Loucy (cell line): ENCODE measurements around the gene KIF13A.
"Not testable (repeated sequence)": the region's sequence is repeated elsewhere in the genome, so short reads cannot be mapped to it uniquely, and the experiment has no call there.

Source experiments
- H2AFZ ChIP-seq: fragments of 200-600 bp; sonication (generic); 2 replicates; pipeline ENCODE4 v1.6.0; 2016; ENCODE audit warnings: antibody characterized with exemption, mild to moderate bottlenecking, low read length, moderate library complexity
- H3F3A ChIP-seq: fragments of 200-600 bp; 2 replicates; pipeline ENCODE4 v1.6.0; 2016; ENCODE audit warnings: antibody characterized with exemption, low read depth, mild to moderate bottlenecking
- H3K27me3 ChIP-seq: fragments of 200-600 bp; sonication (generic); 2 replicates; pipeline ENCODE4 v1.6.1; 2014; ENCODE audit warnings: low read length, mild to moderate bottlenecking; ENCODE audit not compliant: insufficient read depth, poor library complexity, severe bottlenecking
- H3K36me3 ChIP-seq: fragments of 200-600 bp; sonication (generic); 2 replicates; pipeline ENCODE4 v1.6.1; 2016; ENCODE audit warnings: low read length; ENCODE audit not compliant: insufficient read depth
- H3K4me1 ChIP-seq: fragments of 200-600 bp; sonication (generic); 2 replicates; pipeline ENCODE4 v1.5.1; 2014; ENCODE audit warnings: low read length, mild to moderate bottlenecking; ENCODE audit not compliant: insufficient read depth, poor library complexity, severe bottlenecking
- H3K4me2 ChIP-seq: fragments of 200-600 bp; sonication (generic); 2 replicates; pipeline ENCODE4 v1.6.0; 2014; ENCODE audit warnings: antibody characterized with exemption, low read length, low read depth, mild to moderate bottlenecking; ENCODE audit not compliant: poor library complexity, severe bottlenecking
- H3K4me3 ChIP-seq: fragments of 200-600 bp; sonication (generic); 2 replicates; pipeline ENCODE4 v1.5.1; 2014; ENCODE audit warnings: low read length, mild to moderate bottlenecking, mixed read lengths; ENCODE audit not compliant: poor library complexity, severe bottlenecking
- H3K79me2 ChIP-seq: fragments of 200-600 bp; sonication (generic); 2 replicates; pipeline ENCODE4 v1.6.1; 2014; ENCODE audit warnings: low read length; ENCODE audit not compliant: insufficient read depth
- H3K9ac ChIP-seq: fragments of 200-600 bp; sonication (generic); 2 replicates; pipeline ENCODE4 v1.6.0; 2014; ENCODE audit warnings: mild to moderate bottlenecking, low read depth, low read length, moderate library complexity; ENCODE audit not compliant: poor library complexity, severe bottlenecking
- H3K9me2 ChIP-seq: fragments of 200-600 bp; sonication (generic); replicated peaks from 2 replicates; pipeline ENCODE4 v1.6.1; 2016; ENCODE audit warnings: low read depth, low read length, mixed read lengths
- H3K9me3 ChIP-seq: fragments of 200-600 bp; sonication (generic); 2 replicates; pipeline ENCODE4 v1.6.1; 2014; ENCODE audit warnings: mild to moderate bottlenecking, antibody characterized with exemption, low read length, low read depth; ENCODE audit not compliant: insufficient read depth
- H4K20me1 ChIP-seq: fragments of 200-600 bp; sonication (generic); 2 replicates; pipeline ENCODE4 v1.6.0; 2014; ENCODE audit warnings: antibody characterized with exemption, low read length, mild to moderate bottlenecking; ENCODE audit not compliant: insufficient read depth, poor library complexity, severe bottlenecking
- EZH2phosphoT487 ChIP-seq: fragments of 200-600 bp; IDR thresholded peaks from 2 replicates; pipeline ENCODE4 v1.6.1; 2018; ENCODE audit warnings: antibody characterized with exemption, mild to moderate bottlenecking, moderate library complexity, borderline replicate concordance
- TF ChIP-seq, protein P1 (sequence below): fragments of 200-600 bp; sonication (generic); conservative IDR thresholded peaks from 2 replicates; pipeline ENCODE4 v1.5.1; 2014; ENCODE audit warnings: mild to moderate bottlenecking, antibody characterized with exemption, low read length

The KIF13A gene

DNA sequence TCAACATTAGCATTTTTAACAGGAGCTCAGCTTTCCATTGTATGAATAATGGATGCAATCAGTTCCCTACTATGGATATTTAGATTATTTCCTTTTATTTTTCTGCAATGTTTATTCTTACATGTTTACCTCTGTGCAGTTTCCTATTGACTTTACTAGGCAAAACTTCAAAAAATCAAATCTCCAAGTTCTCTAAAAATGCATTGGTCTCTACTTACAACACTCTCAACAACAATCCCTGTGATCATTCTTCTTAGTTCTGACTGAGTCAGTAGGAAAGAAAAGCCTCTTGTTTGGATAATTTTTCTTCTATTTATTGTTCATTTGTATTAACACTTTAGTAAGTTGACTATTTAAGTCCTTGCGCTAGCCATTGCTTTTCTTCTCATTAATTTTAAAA, 126.1 kb downstream of the KIF13A start:
- no peaks in the 10 kb centered on the region for H3K4me1 ChIP-seq
- H4K20me1 ChIP-seq, result no peaks in the 10 kb centered on the region
- H3K79me2 ChIP-seq, result no peaks in the 10 kb centered on the region
- H3K36me3 ChIP-seq, result no peaks in the 10 kb centered on the region
- no peak overlapping the region for H3K9ac ChIP-seq
- no peaks in the 10 kb centered on the region for H3K9me2 ChIP-seq
- H3K27me3 ChIP-seq, result no peaks in the 10 kb centered on the region
- no peak overlapping the region for H3K4me2 ChIP-seq
- H3F3A ChIP-seq, result no peaks in the 10 kb centered on the region
- H3K9me3 ChIP-seq, result no peaks in the 10 kb centered on the region
- TF ChIP-seq EZH2phosphoT487, result no peak
- TF ChIP-seq, protein P1, sequence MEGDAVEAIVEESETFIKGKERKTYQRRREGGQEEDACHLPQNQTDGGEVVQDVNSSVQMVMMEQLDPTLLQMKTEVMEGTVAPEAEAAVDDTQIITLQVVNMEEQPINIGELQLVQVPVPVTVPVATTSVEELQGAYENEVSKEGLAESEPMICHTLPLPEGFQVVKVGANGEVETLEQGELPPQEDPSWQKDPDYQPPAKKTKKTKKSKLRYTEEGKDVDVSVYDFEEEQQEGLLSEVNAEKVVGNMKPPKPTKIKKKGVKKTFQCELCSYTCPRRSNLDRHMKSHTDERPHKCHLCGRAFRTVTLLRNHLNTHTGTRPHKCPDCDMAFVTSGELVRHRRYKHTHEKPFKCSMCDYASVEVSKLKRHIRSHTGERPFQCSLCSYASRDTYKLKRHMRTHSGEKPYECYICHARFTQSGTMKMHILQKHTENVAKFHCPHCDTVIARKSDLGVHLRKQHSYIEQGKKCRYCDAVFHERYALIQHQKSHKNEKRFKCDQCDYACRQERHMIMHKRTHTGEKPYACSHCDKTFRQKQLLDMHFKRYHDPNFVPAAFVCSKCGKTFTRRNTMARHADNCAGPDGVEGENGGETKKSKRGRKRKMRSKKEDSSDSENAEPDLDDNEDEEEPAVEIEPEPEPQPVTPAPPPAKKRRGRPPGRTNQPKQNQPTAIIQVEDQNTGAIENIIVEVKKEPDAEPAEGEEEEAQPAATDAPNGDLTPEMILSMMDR, result no peak
- H3K4me3 ChIP-seq, result no peak overlapping the region
- no peak overlapping the region for H2AFZ ChIP-seq

DNA sequence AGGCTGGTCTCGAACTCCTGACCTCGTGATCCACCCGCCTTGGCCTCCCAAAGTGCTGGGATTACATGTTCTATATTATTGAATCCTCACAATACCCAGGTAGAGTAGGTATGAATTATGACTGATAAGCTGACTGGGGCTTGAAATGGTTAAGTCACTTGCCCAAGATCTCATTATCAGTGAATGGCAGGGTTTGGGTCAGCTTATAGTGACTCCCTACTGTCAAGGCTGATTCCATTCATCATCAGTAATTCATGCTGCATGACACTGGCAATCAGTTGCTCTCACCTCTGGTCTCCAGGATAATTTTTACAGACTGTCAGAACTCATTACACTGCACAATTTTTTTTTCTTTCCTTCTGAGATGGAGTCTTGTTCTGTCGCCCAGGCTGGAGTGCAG, 127.6 kb downstream of the KIF13A start:
- Histone ChIP-seq H3K4me2 (no peak overlapping the region), H3K27me3 (no peaks in the 10 kb centered on the region), H3K4me1 (no peaks in the 10 kb centered on the region), H3K36me3 (no peaks in the 10 kb centered on the region), H3K9me3 (no peaks in the 10 kb centered on the region), H3K9ac (no peak overlapping the region), H4K20me1 (no peaks in the 10 kb centered on the region), H3K79me2 (no peaks in the 10 kb centered on the region), H2AFZ (no peak overlapping the region), H3K4me3 (no peak overlapping the region), H3K9me2 (no peaks in the 10 kb centered on the region), H3F3A (no peaks in the 10 kb centered on the region)
- no peak for TF ChIP-seq EZH2phosphoT487
- TF ChIP-seq, protein P1, result no peak

DNA sequence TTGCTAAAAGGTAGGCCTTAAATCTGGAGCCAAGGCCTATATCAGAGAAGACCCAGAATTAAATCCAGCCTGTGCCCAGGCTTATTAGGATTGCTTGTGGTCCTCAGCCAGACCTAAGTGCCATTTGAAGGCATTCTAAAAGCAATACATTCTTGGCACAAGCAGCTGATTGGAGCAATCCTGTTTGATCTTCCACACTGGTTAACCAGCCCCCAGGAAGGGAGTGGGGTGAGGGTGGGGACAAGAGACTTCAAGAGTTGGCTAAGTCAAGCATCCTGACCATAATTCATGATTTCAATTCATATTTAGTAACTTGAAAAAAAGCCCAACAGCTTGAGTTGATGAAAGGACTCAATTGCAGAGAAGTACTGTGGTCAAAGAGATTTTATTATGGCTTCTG, 128.9 kb downstream of the KIF13A start:
- Histone ChIP-seq H3K27me3 (no peaks in the 10 kb centered on the region), H3K9me3 (no peaks in the 10 kb centered on the region), H3K9me2 (no peaks in the 10 kb centered on the region), H4K20me1 (no peaks in the 10 kb centered on the region), H3K4me3 (no peak overlapping the region), H3K4me2 (no peak overlapping the region), H3F3A (no peaks in the 10 kb centered on the region), H3K9ac (no peak overlapping the region), H3K4me1 (no peaks in the 10 kb centered on the region), H2AFZ (no peak overlapping the region), H3K79me2 (no peaks in the 10 kb centered on the region), H3K36me3 (no peaks in the 10 kb centered on the region)
- TF ChIP-seq EZH2phosphoT487, result no peak
- TF ChIP-seq, protein P1, result no peak

DNA sequence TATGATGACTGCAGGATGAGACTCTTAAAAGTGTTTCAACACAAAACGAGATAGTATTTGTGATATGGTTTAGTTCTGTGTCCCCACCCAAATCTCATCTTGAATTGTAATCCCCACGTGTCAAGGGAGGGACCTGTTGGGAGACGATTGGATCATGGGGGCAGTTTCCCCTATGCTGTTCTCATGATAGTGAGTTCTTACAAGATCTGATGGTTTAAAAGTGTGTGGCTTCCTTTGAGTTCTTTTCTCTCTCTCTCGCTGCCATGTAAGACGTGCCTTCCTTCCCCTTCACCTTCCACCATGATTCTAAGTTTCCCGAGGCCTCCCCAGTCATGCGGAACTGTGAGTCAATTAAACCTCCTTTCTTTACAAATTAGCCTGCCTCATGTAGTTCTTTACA, 130.2 kb downstream of the KIF13A start:
- not testable (repeated sequence) for H4K20me1 ChIP-seq, H3K9ac ChIP-seq, H3F3A ChIP-seq, H3K4me2 ChIP-seq, H3K4me1 ChIP-seq, H3K36me3 ChIP-seq, H3K9me2 ChIP-seq, H3K79me2 ChIP-seq, H3K27me3 ChIP-seq, H3K9me3 ChIP-seq, H2AFZ ChIP-seq, H3K4me3 ChIP-seq
